ENCODE data around the gene CAMK4. TPM values are rescaled to one million over a fixed set of nuclear protein-coding genes. Genes with fewer than 3 reads are reported as not detected.

Gene CAMK4
- total and polyA plus RNA-seq, 2 of the 8 experiments (the other 6 are each of a cell fraction or from before 2014, with no cell fraction given) = 1.8 to 8.3 TPM

DNA sequence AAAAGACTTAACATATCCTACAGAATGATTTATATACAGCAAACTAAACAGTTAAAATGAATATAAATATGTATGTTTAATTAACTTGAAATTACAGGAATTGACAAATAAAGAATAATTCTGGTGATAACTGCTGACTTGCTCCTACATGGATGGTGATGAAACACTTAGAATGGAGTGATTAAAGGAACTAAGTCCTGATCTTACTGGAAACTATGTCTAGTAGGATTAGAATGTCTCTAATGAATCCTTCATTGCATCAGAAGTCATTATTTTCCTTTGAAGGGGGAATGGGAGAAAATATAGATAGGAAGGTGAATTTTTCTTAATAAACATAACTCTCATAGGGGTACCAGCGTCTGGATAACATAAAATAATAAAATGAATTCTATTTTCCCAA is 77.1 kb downstream of the CAMK4 start:
- H3K9me3 ChIP-seq (ENCODE audit: insufficient read depth in 2 of 2, low read depth in 1 of 2, low read length in 1 of 2) = peaks cover 0 to 10% of the 10 kb centered on the region in 2 experiments; a peak in 2 of 4 replicates
- no peak for TF ChIP-seq RNF2 (IDR thresholded peaks at IDR 0.05; ENCODE audit: borderline replicate concordance, low read depth, low read length, missing control alignments, poor library complexity, severe bottlenecking)
- TF ChIP-seq NRF1 (IDR thresholded peaks at IDR 0.05; ENCODE audit: low read depth, low read length) = no peak
- TF ChIP-seq BRCA1 (IDR thresholded peaks at IDR 0.05; ENCODE audit: low read depth, low read length) = no peak
- TF ChIP-seq TBP (IDR thresholded peaks at IDR 0.05; ENCODE audit: low read depth, low read length) = no peak
- TF ChIP-seq CBX8 (IDR thresholded peaks at IDR 0.05; ENCODE audit: borderline replicate concordance, low read depth, low read length) = no peak
- TF ChIP-seq SAP30 (IDR thresholded peaks at IDR 0.05; ENCODE audit: insufficient read depth, insufficient replicate concordance, low read length) = no peak
- no peak for TF ChIP-seq RXRA (IDR thresholded peaks at IDR 0.05; ENCODE audit: insufficient read depth, low read depth, low read length)
- no peak for TF ChIP-seq RFX5 (IDR thresholded peaks at IDR 0.05; ENCODE audit: borderline replicate concordance, low read depth, low read length)
- no peak for TF ChIP-seq TAF7 (optimal IDR thresholded peaks at IDR 0.05; ENCODE audit: borderline replicate concordance, low read depth, low read length)
- H3K23ac ChIP-seq (ENCODE audit: insufficient read length) = no peak overlapping the region
- WGBS, 2 experiments (ENCODE audit: extremely low coverage in 1 of 2, insufficient coverage in 1 of 2, insufficient read length in 1 of 2, insufficient replicate concordance in 2 of 2, low coverage in 1 of 2, low lambda C conversion rate in 2 of 2, missing lambda C conversion rate in 1 of 2) = 68% methylated on average over 1 of the region's 1 CpG; no CpG with 5 or more reads in 1 of the 2 experiments
- no peak overlapping the region for H2BK12ac ChIP-seq (ENCODE audit: low read depth, low read length)
- no peak overlapping the region for H4K8ac ChIP-seq (ENCODE audit: extremely low read depth, insufficient read depth, low read length)
- no peaks in the 10 kb centered on the region for H3K4me1 ChIP-seq (replicated peaks in 1 of 4; ENCODE audit: control insufficient read depth in 3 of 4, insufficient read depth in 4 of 4, low read length in 3 of 4)
- no peak overlapping the region for H3K4me3 ChIP-seq (ENCODE audit: extremely low read depth in 1 of 4, insufficient read depth in 2 of 4, low read depth in 3 of 4, low read length in 4 of 4)
- FAIRE-seq = no peak
- ChIA-PET POLR2A (ENCODE audit: partially characterized antibody) (no interaction called here), CTCF (ENCODE audit: partially characterized antibody) (no interaction called here)
- H3K27me3 ChIP-seq (replicated peaks in 1 of 4; ENCODE audit: control insufficient read depth in 3 of 4, extremely low read depth in 1 of 4, insufficient read depth in 3 of 4, low read length in 3 of 4) = no peaks in the 10 kb centered on the region
- no peak overlapping the region for H2AK5ac ChIP-seq (ENCODE audit: low read depth, low read length)
- no peak overlapping the region for H3K4me2 ChIP-seq (ENCODE audit: insufficient read depth in 1 of 2, low read depth in 2 of 2, low read length in 2 of 2)
- no peak overlapping the region for H3K18ac ChIP-seq (ENCODE audit: extremely low read depth, low read length)
- H3K23me2 ChIP-seq (ENCODE audit: low read depth, low read length) = no peaks in the 10 kb centered on the region
- H4K20me1 ChIP-seq (replicated peaks in 1 of 2; ENCODE audit: control insufficient read depth in 1 of 2, insufficient read depth in 2 of 2, low read length in 2 of 2) = no peaks in the 10 kb centered on the region
- H3K56ac ChIP-seq (replicated peaks; ENCODE audit: insufficient read length, low read depth, low read length) = no peak overlapping the region
- H3K14ac ChIP-seq (ENCODE audit: insufficient read length) = no peak overlapping the region
- no peak overlapping the region for H4K5ac ChIP-seq (ENCODE audit: insufficient read length, low read depth, low read length)
- no peak overlapping the region for H3K4ac ChIP-seq (replicated peaks; ENCODE audit: insufficient read length, low read depth, low read length)
- H3K79me1 ChIP-seq (ENCODE audit: low read depth, low read length) = no peaks in the 10 kb centered on the region
- no peak overlapping the region for H2AFZ ChIP-seq (ENCODE audit: low read length)
- no peak overlapping the region for H4K91ac ChIP-seq (replicated peaks; ENCODE audit: insufficient read length, low read length)
- no peak overlapping the region for H3K27ac ChIP-seq (ENCODE audit: low read depth, low read length)
- H2BK15ac ChIP-seq (ENCODE audit: low read length) = no peak overlapping the region
- H3K9ac ChIP-seq (replicated peaks in 1 of 4; ENCODE audit: extremely low read depth in 1 of 4, low read depth in 3 of 4, low read length in 3 of 4) = no peak overlapping the region
- DNase-seq (ENCODE audit: low read depth in 1 of 2, low spot score in 2 of 2) = no peak
- no peak overlapping the region for H2BK120ac ChIP-seq (replicated peaks; ENCODE audit: low read depth, low read length)
- H3K36me3 ChIP-seq (ENCODE audit: control insufficient read depth in 2 of 4, insufficient read depth in 4 of 4, low read length in 3 of 4) = peaks cover 0 to 9% (median 0%) of the 10 kb centered on the region in 4 experiments; a peak in 3 of 8 replicates
- no peaks in the 10 kb centered on the region for H3K79me2 ChIP-seq (ENCODE audit: control insufficient read depth in 1 of 2, insufficient read depth in 2 of 2, low read length in 2 of 2)
- no peak overlapping the region for H2BK5ac ChIP-seq (ENCODE audit: low read depth, low read length)
- no peak overlapping the region for H2BK20ac ChIP-seq (ENCODE audit: low read length)

All from H1 (cell line).